HCT116 (cell line): Measurements from ENCODE around the gene CFDP1. TPM values are rescaled to one million over a fixed set of nuclear protein-coding genes. Genes with fewer than 3 reads are reported as not detected.

Source experiments
- ATAC-seq: fragments of 200-7000 bp; cut with Tn5 transposase; 2 replicates; pipeline ENCODE4 v1.9.1; 2020; ENCODE audit warnings: mild to moderate bottlenecking, moderate library complexity
- BruUV-seq: library from RNA; stranded (reverse); fragments of 400-500 nt; replicated peaks from 2 replicates; lab custom pipeline; 2021; lab: Mats Ljungman, UMichigan
- CTCF ChIA-PET: fragments of 300-600 bp; sonication (Branson Sonifier 250); formaldehyde crosslinking; loops from one replicate; lab custom pipeline; 2021; ENCODE audit warnings: antibody characterized with exemption; lab: Charles Lee
- POLR2A ChIA-PET: fragments of 300-600, 350-600 bp; sonication (Branson Sonifier 250); formaldehyde crosslinking; loops from one replicate; lab custom pipeline; 2021; ENCODE audit warnings: antibody characterized with exemption; lab: Charles Lee
- RAD21 ChIA-PET, 2 experiments: fragments of 300-600 bp; sonication (Branson Sonifier 250); formaldehyde crosslinking; loops; one replicate each; lab custom pipeline; 2023; ENCODE audit warnings: low total read pairs in 2 of 2; ENCODE audit not compliant: uncharacterized antibody in 2 of 2, unreplicated experiment in 2 of 2, low non-redundant PET in 1 of 2; lab: Charles Lee
- DNase-seq: peaks from one replicate; pipeline ENCODE4 v3.0.0-alpha.2; 2010; ENCODE audit warnings: low read depth, low spot score
- H2AFZ ChIP-seq: fragments of 200-600 bp; shearing (Covaris generic), sonication (generic); 2 replicates; pipeline ENCODE4 v1.6.1; 2017; ENCODE audit warnings: low read depth, mixed run types, mixed read lengths, antibody characterized with exemption, low read length; ENCODE audit not compliant: poor library complexity, severe bottlenecking
- H3K27ac ChIP-seq: 2 replicates; pipeline ENCODE4 v1.5.1; 2012; ENCODE audit warnings: low read depth, low read length
- H3K27me3 ChIP-seq: fragments of 200-600 bp; sonication (generic); 2 replicates; pipeline ENCODE4 v1.6.1; 2016; ENCODE audit warnings: mixed run types, low read length, mixed read lengths; ENCODE audit not compliant: insufficient read depth
- H3K36me3 ChIP-seq, 2 experiments: fragments of 200-500 bp in 1 of 2; fragments of 200-600 bp in 1 of 2; sonication (Bioruptor generic) in 1 of 2; sonication (generic) in 1 of 2; 2 replicates each; pipeline versions ENCODE4 v1.5.1 to v1.6.1; 2014 to 2016; ENCODE audit warnings: low read length in 2 of 2, inconsistent platforms in 1 of 2, mixed read lengths in 1 of 2, mixed run types in 1 of 2; ENCODE audit not compliant: insufficient read depth in 2 of 2, control insufficient read depth in 1 of 2
- H3K4me1 ChIP-seq, 2 experiments: fragments of 200-600 bp in 1 of 2; sonication (generic) in 1 of 2; 2 replicates each; pipeline versions ENCODE4 v1.5.1 to v1.6.1; 2012 to 2017; ENCODE audit warnings: low read length in 2 of 2, inconsistent platforms in 1 of 2, mild to moderate bottlenecking in 1 of 2, mixed read lengths in 1 of 2, mixed run types in 1 of 2, moderate library complexity in 1 of 2; ENCODE audit not compliant: insufficient read depth in 2 of 2, control insufficient read depth in 1 of 2
- H3K4me2 ChIP-seq: fragments of 200-600 bp; sonication (generic); 2 replicates; pipeline ENCODE4 v1.6.1; 2017; ENCODE audit warnings: mixed run types, low read length, mixed read lengths
- H3K4me3 ChIP-seq, 2 experiments: fragments of 200-600 bp in 1 of 2; sonication (generic) in 1 of 2; replicated peaks in 1 of 2; 2 replicates each; pipeline ENCODE4 v1.5.1; 2011 to 2016; ENCODE audit warnings: low read length in 2 of 2, control low read depth in 1 of 2, low read depth in 1 of 2, mild to moderate bottlenecking in 1 of 2, mixed read lengths in 1 of 2, mixed run types in 1 of 2
- H3K79me2 ChIP-seq: fragments of 200-600 bp; sonication (generic); 2 replicates; pipeline ENCODE4 v1.6.1; 2017; ENCODE audit warnings: mild to moderate bottlenecking, mixed run types, low read length, moderate library complexity, mixed read lengths; ENCODE audit not compliant: insufficient read depth
- H3K9ac ChIP-seq: fragments of 200-600 bp; sonication (generic); 2 replicates; pipeline ENCODE4 v1.6.1; 2016; ENCODE audit warnings: low read length, mixed read lengths
- H3K9me2 ChIP-seq: fragments of 200-600 bp; sonication (generic), shearing (Covaris generic); 2 replicates; pipeline ENCODE4 v1.6.1; 2017; ENCODE audit warnings: mixed run types, mild to moderate bottlenecking, moderate library complexity; ENCODE audit not compliant: insufficient read depth
- H3K9me3 ChIP-seq, 2 experiments: fragments of 200-500 bp in 1 of 2; fragments of 200-600 bp in 1 of 2; sonication (Bioruptor generic) in 1 of 2; sonication (generic) in 1 of 2; 2 replicates each; pipeline ENCODE4 v1.6.1; 2014 to 2017; ENCODE audit warnings: low read length in 2 of 2, mixed read lengths in 2 of 2, inconsistent platforms in 1 of 2, low read depth in 1 of 2, mild to moderate bottlenecking in 1 of 2, mixed run types in 1 of 2, moderate library complexity in 1 of 2; ENCODE audit not compliant: control insufficient read depth in 1 of 2, insufficient read depth in 1 of 2
- H4K20me1 ChIP-seq: fragments of 200-600 bp; sonication (generic), shearing (Covaris generic); 2 replicates; pipeline ENCODE4 v1.6.1; 2017; ENCODE audit warnings: mixed run types, mild to moderate bottlenecking, moderate library complexity; ENCODE audit not compliant: insufficient read depth
- EZH2 ChIP-seq: fragments of 200-600 bp; sonication (generic); IDR thresholded peaks from 2 replicates; pipeline ENCODE4 v1.6.1; 2017; ENCODE audit warnings: antibody characterized with exemption, mixed run types
- JUND ChIP-seq: IDR thresholded peaks from 2 replicates; pipeline ENCODE4 v1.6.1; 2012
- POLR2A ChIP-seq: IDR thresholded peaks from 2 replicates; pipeline ENCODE4 v1.7.0; 2011; ENCODE audit warnings: borderline replicate concordance; ENCODE audit not compliant: insufficient read depth, insufficient read length; ENCODE audit errors: extremely low read depth
- RAD21 ChIP-seq: IDR thresholded peaks from 2 replicates; pipeline ENCODE4 v1.6.1; 2012; ENCODE audit warnings: low read depth, mild to moderate bottlenecking
- YY1 ChIP-seq: IDR thresholded peaks from 2 replicates; pipeline ENCODE4 v1.6.1; 2011; ENCODE audit warnings: low read length, low read depth, moderate library complexity, mild to moderate bottlenecking; ENCODE audit not compliant: insufficient replicate concordance; ENCODE audit errors: extremely low read depth
- intact Hi-C: fragments of 100-400 bp; cut with micrococcal nuclease; formaldehyde crosslinking; loops from 2 replicates; pipeline ENCODE4 v1.10.0; 2022
- total RNA-seq: library from RNA; stranded (reverse); gene quantifications from one replicate; pipeline ENCODE4 v1.2.1, GENCODE V29; 2021; ENCODE audit not compliant: unreplicated experiment

Gene CFDP1
- total RNA-seq, 1 experiment from 2014 or later, result 45.3 TPM

DNA sequence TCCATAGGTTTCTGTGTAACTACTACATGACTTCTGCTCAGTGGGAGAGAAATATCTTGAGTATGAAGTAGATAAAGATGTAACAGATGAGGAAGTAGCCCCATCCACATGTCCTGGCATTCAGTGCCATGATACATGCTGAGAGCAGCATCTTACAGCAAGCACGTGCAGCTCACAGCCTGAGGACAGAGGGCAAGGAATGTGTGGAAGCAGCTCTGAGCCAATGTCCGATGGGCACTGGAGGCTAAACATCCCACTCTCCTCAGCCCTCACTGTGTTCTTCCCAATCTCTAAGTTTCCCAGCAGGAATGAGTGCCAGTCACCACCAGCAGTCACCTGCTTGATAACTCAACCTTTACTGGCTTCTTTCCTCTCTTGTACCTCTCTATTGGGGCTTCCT lies 40.4 kb downstream of the CFDP1 start:
- no peak overlapping the region for H3K4me3 ChIP-seq
- no peaks in the 10 kb centered on the region for H3K4me1 ChIP-seq
- no peak for DNase-seq
- peaks cover 2% of the 10 kb centered on the region; the same call in 1 of the 2 replicates for H3K79me2 ChIP-seq
- H3K27me3 ChIP-seq, result no peaks in the 10 kb centered on the region
- intact Hi-C loops, result no loop called here
- no peaks in the 10 kb centered on the region for H3K9me3 ChIP-seq
- TF ChIP-seq POLR2A, result no peak
- H3K27ac ChIP-seq, result no peak overlapping the region
- ChIA-PET RAD21 (interaction anchor here in 1 of 2 experiments (1.3 kb wide), 1 partner anchor 194 kb away, joined by 3 read pairs; no protein-coding TSS in a partner anchor), POLR2A (no interaction called here), CTCF (interaction anchor here (1.0 kb wide), 1 partner anchor 148 kb away, joined by 3 read pairs; no protein-coding TSS in a partner anchor)
- H3K4me2 ChIP-seq, result no peak overlapping the region
- H2AFZ ChIP-seq, result no peak overlapping the region
- TSS peak; percentile 30 for BruUV-seq
- no peak overlapping the region for H3K9ac ChIP-seq
- H3K36me3 ChIP-seq, result peaks cover 9 to 16% of the 10 kb centered on the region in 2 experiments; a peak in 2 of 4 replicates
- H4K20me1 ChIP-seq, result no peaks in the 10 kb centered on the region
- no peaks in the 10 kb centered on the region for H3K9me2 ChIP-seq
- no peak for ATAC-seq

DNA sequence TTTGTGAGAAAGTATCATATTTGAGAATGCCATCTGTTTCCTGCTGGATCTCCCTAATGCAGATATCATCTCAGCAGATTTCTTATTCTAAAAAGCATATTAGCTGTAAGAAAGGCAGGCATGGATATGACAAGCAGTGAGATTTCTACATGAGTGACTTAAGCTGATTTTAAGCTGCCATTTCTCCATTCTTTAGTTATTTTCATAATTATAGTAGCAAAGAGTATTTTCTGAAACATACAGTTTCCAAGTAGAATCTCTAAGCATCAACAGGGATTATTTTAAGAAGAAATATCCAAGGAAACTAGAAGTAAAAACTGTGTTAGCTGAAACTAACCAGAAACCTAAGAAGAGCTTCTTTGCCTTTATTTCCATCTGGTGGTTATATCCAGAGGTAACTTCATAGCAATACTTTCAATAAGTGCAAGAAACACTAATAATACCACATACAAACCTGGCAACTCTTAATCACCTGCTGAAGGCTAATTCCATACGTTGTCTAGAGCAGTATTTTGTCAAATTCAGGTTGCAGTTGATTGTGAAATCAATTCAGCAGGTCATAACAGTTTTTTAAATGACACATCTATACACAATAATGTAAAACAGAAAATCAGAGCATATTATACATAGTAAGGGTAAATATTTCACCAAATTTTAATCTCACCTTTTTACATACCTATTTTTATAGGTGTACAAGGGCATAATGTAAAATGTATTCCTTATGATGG lies 42.2 kb downstream of the CFDP1 start:
- CTCF ChIA-PET, result interaction anchor here (1.3 to 2.6 kb wide), 2 partner anchors 157 to 192 kb away, joined by 4 to 9 read pairs; no protein-coding TSS in a partner anchor
- Histone ChIP-seq H2AFZ (no peak overlapping the region), H3K9me3 (no peaks in the 10 kb centered on the region), H3K27ac (no peak overlapping the region), H4K20me1 (no peaks in the 10 kb centered on the region), H3K79me2 (no peaks in the 10 kb centered on the region), H3K4me2 (no peak overlapping the region), H3K9ac (no peak overlapping the region), H3K4me3 (no peak overlapping the region), H3K36me3 (peaks cover 9 to 20% of the 10 kb centered on the region in 2 experiments; a peak in 2 of 4 replicates), H3K27me3 (no peaks in the 10 kb centered on the region), H3K4me1 (no peaks in the 10 kb centered on the region), H3K9me2 (no peaks in the 10 kb centered on the region)
- POLR2A ChIA-PET, result no interaction called here
- ATAC-seq (no peak), DNase-seq (no peak)
- BruUV-seq, result no TSS peak
- intact Hi-C loops, result no loop called here
- TF ChIP-seq RAD21 (no peak), EZH2 (no peak), YY1 (no peak), JUND (no peak)
- RAD21 ChIA-PET, result interaction anchor here in 1 of 2 experiments (1.2 kb wide), 1 partner anchor 192 kb away, joined by 3 read pairs; no protein-coding TSS in a partner anchor
